GM21528 (cell line): ENCODE data around the gene WIPF3.

Experiments
- ATAC-seq: cut with Tn5 transposase; IDR thresholded peaks from one replicate; pipeline ENCODE4 v1.9.1; 2021; ENCODE audit warnings: mild to moderate bottlenecking, moderate library complexity; ENCODE audit not compliant: unreplicated experiment, low FRiP score

WIPF3 gene

GRCh38 chr7:29898301-29898700 is 92.0 kb downstream of the WIPF3 start:
- ATAC-seq: no peak

DNA sequence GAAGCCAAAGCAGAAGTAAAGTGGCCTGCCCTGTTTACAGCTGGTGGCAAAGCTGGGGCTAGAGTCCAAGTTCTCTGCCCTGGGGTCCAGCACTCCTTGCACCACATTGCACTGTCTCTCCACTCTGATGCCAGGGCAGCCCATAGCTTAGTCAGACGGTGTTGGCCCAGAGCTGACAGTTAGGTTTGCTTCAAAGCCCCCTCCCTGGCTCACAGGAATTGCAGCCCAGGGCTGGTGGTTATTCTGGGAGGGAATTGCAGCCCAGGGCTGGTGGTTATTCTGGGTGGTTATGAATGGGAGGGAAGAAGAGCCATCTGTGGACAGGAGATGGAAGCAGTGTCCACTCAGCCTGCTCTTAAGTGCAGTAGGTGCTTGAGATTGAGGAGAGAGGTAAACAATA is 94.4 kb downstream of the WIPF3 start:
- ATAC-seq: no peak

- no peak for ATAC-seq
These were observed 100.1 kb downstream of the WIPF3 start for GRCh38 chr7:29906200-29907022.

GRCh38 chr7:29914180-29914579 is 107.9 kb downstream of the WIPF3 start:
- no peak for ATAC-seq

DNA sequence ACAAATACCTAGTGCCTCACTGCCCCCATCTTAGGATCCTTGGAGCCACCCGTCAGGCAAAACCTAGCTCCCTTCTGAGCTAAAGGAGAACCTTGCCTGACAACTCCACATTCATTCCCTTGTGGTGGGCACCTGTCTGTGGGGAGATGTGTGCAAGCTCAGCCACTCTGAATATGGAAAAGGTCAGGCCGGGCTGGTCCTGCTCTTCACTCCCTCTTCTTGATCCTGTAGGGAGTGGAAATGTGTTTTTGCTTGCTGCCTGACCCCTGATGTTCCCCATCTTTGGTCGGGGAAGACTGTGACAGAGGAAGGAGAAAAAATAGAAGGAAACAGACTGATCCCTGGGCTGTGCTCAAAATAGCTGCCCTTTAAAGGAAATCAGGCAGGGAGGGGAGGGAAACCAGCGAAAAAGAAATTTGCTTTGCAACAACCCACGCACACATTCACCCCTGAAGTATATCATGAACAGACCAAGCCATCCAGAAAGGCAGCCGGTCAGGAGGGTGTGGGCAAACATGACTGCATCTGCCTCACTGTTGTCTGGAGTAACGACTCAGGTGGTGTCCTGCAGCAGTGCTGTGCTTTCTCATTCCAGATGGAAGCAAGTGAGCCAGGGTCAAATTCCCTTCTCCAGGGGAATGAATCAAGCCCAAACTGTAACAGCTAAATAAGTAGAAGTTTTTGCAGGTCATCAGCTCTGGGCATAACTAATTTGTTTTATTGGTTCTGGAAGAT is 109.3 kb downstream of the WIPF3 start:
- ATAC-seq: no peak

GRCh38 chr7:29917641-29918040 is 111.3 kb downstream of the WIPF3 start:
- no peak for ATAC-seq

- no peak for ATAC-seq
These were observed 112.5 kb downstream of the WIPF3 start for GRCh38 chr7:29918850-29919249.

DNA sequence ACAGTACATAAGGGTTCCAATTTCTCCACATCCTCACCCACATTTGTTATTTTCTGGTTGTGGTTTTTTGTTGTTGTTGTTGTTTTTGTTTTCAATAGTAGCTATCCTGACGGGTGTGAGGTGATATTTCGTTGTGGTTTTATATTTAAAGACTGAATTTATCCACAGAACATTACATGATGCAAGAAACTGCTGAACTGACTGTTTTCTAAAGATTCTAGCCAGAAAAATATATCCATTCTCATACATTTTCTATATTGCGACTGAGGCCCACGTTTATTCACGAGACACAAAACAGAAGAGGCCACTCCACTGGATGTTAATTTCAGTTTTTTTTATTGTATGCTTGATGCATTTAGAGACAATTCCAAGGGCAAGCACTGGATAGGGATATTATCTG is 113.5 kb downstream of the WIPF3 start:
- ATAC-seq: no peak

DNA sequence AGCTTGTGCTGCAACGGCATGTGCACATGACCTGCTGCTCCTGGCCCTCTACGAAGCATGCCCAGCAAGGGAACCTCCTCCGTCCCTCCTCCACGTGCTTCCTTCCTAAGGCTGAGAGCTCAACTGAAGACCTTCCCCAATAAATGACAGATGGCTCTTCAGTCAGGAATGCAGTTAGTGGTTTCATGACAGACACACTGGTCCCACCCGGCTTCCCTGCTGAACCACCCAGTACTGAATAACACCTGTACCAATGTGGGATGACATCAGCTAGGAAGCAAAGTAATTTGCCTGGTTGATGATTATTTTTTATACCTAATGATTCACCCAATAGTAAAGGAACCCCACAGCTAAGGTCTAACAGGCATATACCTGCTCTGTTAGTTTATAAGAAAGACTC is 114.2 kb downstream of the WIPF3 start:
- no peak for ATAC-seq

DNA sequence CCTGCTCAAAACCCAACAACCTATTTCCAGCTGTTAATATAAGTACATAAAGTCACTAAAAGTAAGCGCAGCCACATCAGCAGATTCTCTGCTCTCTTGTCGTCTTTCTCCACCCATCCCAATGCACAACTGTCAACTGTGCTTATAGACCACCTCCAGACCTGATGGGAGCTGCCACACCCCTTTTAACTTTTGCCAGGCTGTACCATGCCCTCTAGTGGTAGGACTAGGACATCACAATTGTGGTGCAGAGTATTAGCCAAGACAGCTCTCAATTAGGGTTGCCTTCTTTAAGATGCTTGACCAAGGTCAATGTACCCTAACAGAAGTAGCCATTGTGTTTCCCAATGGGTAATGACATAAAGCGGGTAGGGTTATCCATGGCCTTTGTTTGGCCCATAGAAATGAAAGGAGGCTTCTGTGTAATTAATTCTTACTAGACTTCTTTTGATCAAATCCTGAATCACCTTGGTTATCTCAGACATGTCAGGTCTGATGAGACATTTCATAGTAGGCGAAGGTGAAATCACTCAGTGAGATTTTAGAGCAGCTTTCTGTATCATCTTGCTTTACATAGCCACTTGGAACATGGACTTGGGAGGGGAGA is 115.2 kb downstream of the WIPF3 start:
- ATAC-seq: peak; percentile 93

GRCh38 chr7:29922921-29923700 is 116.8 kb downstream of the WIPF3 start:
- ATAC-seq: no peak

GRCh38 chr7:29924006-29924405 is 117.7 kb downstream of the WIPF3 start:
- ATAC-seq: no peak

- ATAC-seq: no peak
These were observed 118.4 kb downstream of the WIPF3 start for GRCh38 chr7:29924684-29925083.

DNA sequence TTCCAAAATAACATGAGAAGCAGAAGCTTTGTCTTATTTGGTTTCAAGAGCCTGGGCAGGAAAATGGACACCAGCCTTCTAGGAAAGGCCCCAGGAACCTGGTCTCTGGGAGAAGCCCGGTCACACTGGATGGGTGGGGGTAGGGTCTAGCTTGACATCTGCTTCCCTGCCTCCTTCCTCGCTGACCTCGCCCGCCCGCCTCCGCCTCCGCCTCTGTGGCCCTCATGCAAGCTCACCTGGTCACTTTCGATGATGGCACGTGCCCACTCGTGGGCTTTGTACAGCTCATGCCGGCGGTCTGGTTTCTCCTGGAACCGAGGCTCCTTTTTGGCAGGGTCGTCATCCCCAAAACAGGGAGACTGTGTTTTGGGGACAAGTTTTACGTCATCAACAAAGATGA is 119.9 kb downstream of the WIPF3 start:
- ATAC-seq: no peak

DNA sequence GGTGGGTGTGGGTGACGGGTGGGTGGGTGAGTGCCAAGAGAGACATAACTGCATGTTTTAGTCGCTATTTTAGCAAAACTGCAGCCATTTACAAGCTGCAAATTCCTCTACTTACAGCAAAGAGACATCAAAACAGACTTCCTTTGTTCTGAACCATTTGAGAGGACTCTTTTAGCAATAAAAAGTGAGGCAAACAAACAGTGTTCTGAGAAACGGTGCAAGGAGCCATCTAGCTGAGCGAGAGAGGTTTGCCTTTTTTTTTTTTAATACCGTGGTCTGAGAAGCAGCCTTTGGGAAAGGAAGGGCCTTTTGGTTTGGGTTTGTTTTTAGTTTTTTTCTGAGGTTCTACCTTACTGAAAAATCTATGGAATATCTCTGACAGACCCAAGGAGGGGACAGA is 120.4 kb downstream of the WIPF3 start:
- ATAC-seq: no peak

DNA sequence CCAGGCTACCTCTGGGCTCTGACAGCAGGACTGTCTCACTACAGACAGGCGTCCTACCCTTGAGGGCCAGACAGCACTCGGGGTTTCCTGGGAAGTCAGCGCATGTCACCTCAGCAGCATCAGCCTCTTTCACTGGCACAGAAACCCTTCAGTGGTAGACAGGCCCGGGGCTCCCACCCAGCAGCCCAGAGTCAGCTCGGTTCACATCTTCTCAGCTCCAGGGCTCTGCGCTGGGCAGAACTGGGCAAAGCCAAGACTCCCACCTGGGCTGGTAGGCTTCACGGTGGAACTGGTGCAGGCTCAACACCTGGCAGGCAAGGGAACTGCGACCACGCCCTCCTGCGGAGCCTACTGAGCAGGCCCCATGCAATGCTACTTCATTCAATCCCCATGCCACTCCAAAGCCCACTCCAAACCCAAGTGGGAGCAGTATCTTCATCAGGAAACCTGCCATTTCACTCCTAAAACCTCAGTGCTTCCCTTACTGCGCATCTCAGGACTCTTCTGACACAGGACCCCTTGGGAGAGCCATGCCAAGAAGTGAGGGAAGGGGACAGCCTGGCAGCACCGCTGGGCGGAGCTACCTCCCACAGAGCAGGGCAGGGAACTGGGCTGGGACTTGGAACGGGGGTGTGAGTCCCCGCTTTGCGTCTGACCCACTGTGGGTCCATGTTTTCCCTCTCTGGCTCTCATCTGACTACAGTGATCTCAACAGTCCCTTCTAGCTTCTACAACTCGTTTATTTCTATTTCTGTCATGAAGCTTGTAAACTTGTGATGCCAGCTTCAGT is 122.9 kb downstream of the WIPF3 start:
- ATAC-seq: no peak

DNA sequence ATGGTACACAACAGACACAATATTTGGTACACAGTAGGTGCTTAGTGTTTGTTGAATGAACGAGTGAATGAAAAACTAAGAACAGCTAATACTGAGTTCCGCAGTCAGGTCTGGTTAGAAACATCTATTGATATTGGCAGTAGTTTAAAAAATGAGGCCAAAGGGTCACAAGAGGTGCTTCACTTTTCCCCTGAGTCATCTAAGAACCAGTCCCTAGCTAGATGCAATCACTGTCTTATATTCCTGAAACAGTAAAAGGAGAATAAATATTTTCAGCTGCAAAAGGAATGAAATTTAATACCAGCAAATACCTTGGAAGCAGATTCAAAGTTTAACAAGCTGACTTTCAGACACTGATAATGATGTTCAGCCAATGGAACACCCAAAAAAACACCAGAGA is 128.8 kb downstream of the WIPF3 start:
- ATAC-seq: no peak

DNA sequence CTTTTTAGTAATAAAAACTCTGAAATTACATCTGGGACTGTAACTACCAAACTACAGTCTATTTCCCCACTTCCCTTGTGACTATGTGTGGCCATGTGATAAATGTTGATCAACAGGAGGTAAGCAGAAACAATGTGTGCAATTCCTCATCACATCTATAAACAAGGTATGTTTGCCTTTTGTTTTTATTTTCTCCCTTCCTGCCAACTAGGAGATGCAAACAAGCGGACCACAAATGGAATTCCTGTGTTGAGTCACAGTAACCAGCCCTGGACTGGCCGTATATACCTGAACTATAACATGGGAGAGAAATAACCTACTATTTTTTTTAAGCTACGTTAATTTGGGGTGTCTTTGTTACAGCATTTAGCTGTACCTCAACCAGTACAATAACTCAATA is 130.8 kb downstream of the WIPF3 start:
- ATAC-seq: no peak

DNA sequence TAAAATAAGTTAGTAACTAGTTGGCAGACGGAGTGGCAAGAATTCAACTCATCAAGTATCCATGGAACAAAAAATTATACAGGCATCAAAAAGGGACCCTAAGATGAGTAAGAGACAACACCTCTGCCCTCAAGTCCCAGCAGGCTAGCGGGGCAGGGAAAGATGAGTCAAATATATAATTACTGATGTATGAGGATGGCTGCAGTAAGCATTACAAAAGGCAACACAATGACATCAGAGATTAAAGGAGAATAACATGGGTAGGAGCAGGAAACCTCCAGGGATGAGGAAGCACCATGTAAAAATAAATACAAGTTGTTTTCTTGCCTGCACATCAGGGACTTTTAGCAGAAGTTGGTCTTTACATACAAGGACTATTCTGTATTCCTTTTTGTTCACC is 133.9 kb downstream of the WIPF3 start:
- no peak for ATAC-seq

DNA sequence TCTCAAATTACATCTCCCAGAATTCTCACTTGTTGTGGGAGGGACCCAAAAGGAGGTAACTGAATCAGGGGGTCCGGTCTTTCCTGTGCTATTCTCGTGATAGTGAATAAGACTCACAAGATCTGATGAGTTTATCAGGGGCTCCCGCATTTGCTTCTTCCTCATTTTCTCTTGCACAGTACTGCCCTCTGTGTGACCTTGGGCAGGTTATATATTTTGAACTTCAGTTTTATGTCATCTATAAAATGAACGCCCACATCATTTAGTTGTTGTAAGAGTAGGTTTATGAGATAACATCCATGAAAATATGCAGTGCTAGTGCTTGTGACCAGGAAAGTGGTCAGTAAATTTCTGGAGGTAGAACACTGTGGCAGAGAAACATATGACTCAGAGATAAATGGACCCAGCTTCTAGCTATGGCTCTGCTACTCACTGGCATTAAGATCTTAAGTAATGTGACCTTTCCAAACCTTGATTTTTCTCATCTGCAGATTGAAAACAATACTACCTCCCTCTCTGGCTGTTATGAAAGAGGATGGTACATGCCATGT is 139.0 kb downstream of the WIPF3 start:
- no peak for ATAC-seq
